ENCODE data around the gene ERICH3.

- TF ChIP-seq CTCF (IDR thresholded peaks at IDR 0.05) (no peak), POLR2A (IDR thresholded peaks at IDR 0.05) (no peak)
Observed at GRCh38 chr1:74713849-74714248, 40.3 kb upstream of the ERICH3 start.

Measured in heart left ventricle (tissue), 13 donors.